Suppressor macrophage treated with lipopolysaccharide for 4 hours (primary cell): ENCODE results near the gene CDRT15.
"Not testable (repeated sequence)": the region's sequence is repeated elsewhere in the genome, so short reads cannot be mapped to it uniquely, and the experiment has no call there.

ENCODE experiments used
- DNase-seq: peaks from one replicate; pipeline ENCODE4 v3.0.0-alpha.2; 2020

The CDRT15 gene

GRCh38 chr17:14205992-14206461 lies 30.6 kb downstream of the CDRT15 start:
- DNase-seq = no peak

- no peak for DNase-seq
Measured at GRCh38 chr17:14205380-14205779, 31.3 kb downstream of the CDRT15 start.

GRCh38 chr17:14204546-14204945 lies 32.1 kb downstream of the CDRT15 start:
- no peak for DNase-seq

GRCh38 chr17:14204084-14204483 lies 32.6 kb downstream of the CDRT15 start:
- no peak for DNase-seq

GRCh38 chr17:14203388-14203787 lies 33.3 kb downstream of the CDRT15 start:
- no peak for DNase-seq

- DNase-seq = no peak
Measured at GRCh38 chr17:14202388-14203166, 34.1 kb downstream of the CDRT15 start.

- DNase-seq = no peak
Measured at GRCh38 chr17:14201988-14202380, 34.7 kb downstream of the CDRT15 start.

- DNase-seq = peak; percentile 27
Measured at GRCh38 chr17:14201021-14201987, 35.4 kb downstream of the CDRT15 start.

GRCh38 chr17:14200354-14200753 lies 36.3 kb downstream of the CDRT15 start:
- no peak for DNase-seq

GRCh38 chr17:14199601-14200000 lies 37.1 kb downstream of the CDRT15 start:
- no peak for DNase-seq

- no peak for DNase-seq
Measured at GRCh38 chr17:14198575-14198974, 38.1 kb downstream of the CDRT15 start.

GRCh38 chr17:14198013-14198412 lies 38.6 kb downstream of the CDRT15 start:
- DNase-seq = no peak

GRCh38 chr17:14197586-14197985 lies 39.1 kb downstream of the CDRT15 start:
- no peak for DNase-seq

- DNase-seq = no peak
Measured at GRCh38 chr17:14197057-14197456, 39.6 kb downstream of the CDRT15 start.

GRCh38 chr17:14196377-14196997 lies 40.2 kb downstream of the CDRT15 start:
- no peak for DNase-seq

- not testable (repeated sequence) for DNase-seq
Measured at GRCh38 chr17:14192636-14193344, 43.9 kb downstream of the CDRT15 start.

- not testable (repeated sequence) for DNase-seq
Measured at GRCh38 chr17:14192039-14192438, 44.6 kb downstream of the CDRT15 start.

- DNase-seq = not testable (repeated sequence)
Measured at GRCh38 chr17:14191469-14191868, 45.2 kb downstream of the CDRT15 start.

GRCh38 chr17:14190774-14191173 lies 45.9 kb downstream of the CDRT15 start:
- DNase-seq = not testable (repeated sequence)

GRCh38 chr17:14186443-14186842 lies 50.2 kb downstream of the CDRT15 start:
- not testable (repeated sequence) for DNase-seq
